Spleen (tissue), 11 donors: ENCODE results near the gene OMG. TPM values are rescaled to one million over a fixed set of nuclear protein-coding genes. Genes with fewer than 3 reads are reported as not detected.

ENCODE experiments used
- DNase-seq: peaks from one replicate; pipeline ENCODE4 v3.0.0-alpha.2; 2020
- H3K27ac ChIP-seq, 8 donors: fragments of 200-600 bp; sonication (generic) in 7 of 8; 1 replicate in 4 of 8; 2 replicates in 4 of 8; pipeline versions ENCODE4 v1.5.0 to v1.8.0; 2016 to 2021; ENCODE audit warnings: inconsistent platforms in 4 of 8, mild to moderate bottlenecking in 4 of 8, moderate library complexity in 1 of 8
- H3K27me3 ChIP-seq, 7 donors: fragments of 200-600 bp; sonication (generic) in 6 of 7; replicated peaks in 1 of 7; 1 replicate in 4 of 7; 2 replicates in 3 of 7; pipeline versions ENCODE4 v1.5.0 to v1.8.0; 2016 to 2021; ENCODE audit warnings: inconsistent platforms in 3 of 7, mild to moderate bottlenecking in 1 of 7
- H3K36me3 ChIP-seq, 6 donors: fragments of 200-600 bp; sonication (generic) in 5 of 6; 1 replicate in 4 of 6; 2 replicates in 2 of 6; pipeline versions ENCODE4 v1.5.0 to v1.8.0; 2016 to 2021; ENCODE audit warnings: inconsistent platforms in 2 of 6
- H3K4me1 ChIP-seq, 6 donors: fragments of 200-600 bp; sonication (generic) in 5 of 6; 1 replicate in 3 of 6; 2 replicates in 3 of 6; pipeline versions ENCODE4 v1.5.0 to v1.8.0; 2016 to 2021; ENCODE audit warnings: inconsistent platforms in 3 of 6
- H3K4me3 ChIP-seq, 8 donors: fragments of 200-600 bp; sonication (generic) in 7 of 8; 1 replicate in 4 of 8; 2 replicates in 4 of 8; pipeline versions ENCODE4 v1.5.0 to v1.8.0; 2016 to 2021; ENCODE audit warnings: inconsistent platforms in 4 of 8, mild to moderate bottlenecking in 4 of 8, moderate library complexity in 2 of 8
- H3K9me3 ChIP-seq, 8 donors: fragments of 200-600 bp; sonication (generic) in 7 of 8; 1 replicate in 4 of 8; 2 replicates in 4 of 8; pipeline versions ENCODE4 v1.5.0 to v1.8.0; 2016 to 2021; ENCODE audit warnings: inconsistent platforms in 4 of 8
- CTCF ChIP-seq, 11 experiments: fragments of 200-600 bp in 7 of 11; fragments of 450-650 bp in 4 of 11; sonication (generic) in 4 of 11; IDR thresholded peaks in 8 of 11; conservative IDR thresholded peaks in 3 of 11; 1 replicate in 7 of 11; 2 replicates in 4 of 11; pipeline versions ENCODE4 v1.4.0 to v1.8.0; 2016 to 2021; ENCODE audit warnings: antibody characterized with exemption in 11 of 11, inconsistent platforms in 4 of 11, mild to moderate bottlenecking in 1 of 11
- POLR2A ChIP-seq, 3 donors: fragments of 450-650 bp; IDR thresholded peaks; one replicate each; pipeline ENCODE4 v1.5.1; 2017; ENCODE audit warnings: antibody characterized with exemption in 3 of 3, mild to moderate bottlenecking in 1 of 3
- POLR2AphosphoS5 ChIP-seq, 3 donors: sonication (generic); formaldehyde crosslinking; IDR thresholded peaks; one replicate each; pipeline ENCODE4 v1.5.1; 2017; ENCODE audit warnings: antibody characterized with exemption in 3 of 3
- WGBS, 5 donors: extraction: QIAGEN DNeasy Blood & Tissue Kit in 3 of 5; methylation state at CpG; one replicate each; pipeline versions ENCODE4 v1.1.5 to v1.1.7; 2013 to 2018; 5-methylcytosine and 5-hydroxymethylcytosine counted together
- intact Hi-C: fragments of 100-400 bp; cut with DNase I; formaldehyde crosslinking; loops from one replicate; pipeline ENCODE4 v1.15.0; 2023; ENCODE audit warnings: low total_unique reads
- polyA plus RNA-seq, 3 donors: library from polyadenylated mRNA; stranded (reverse); fragments of 200-250 nt; gene quantifications; one replicate each; pipeline ENCODE4 v1.2.1, GENCODE V29; 2013
- total RNA-seq, 7 donors: library from RNA; depleted of rRNA in 3 of 7; stranded (reverse); fragments of >200 nt in 3 of 7; fragmentation: NEBNext Ultra II Directional in 4 of 7; extraction: Animal tissue kit (Norgen Biotek cat#: 25700) in 4 of 7; gene quantifications; one replicate each; pipeline versions ENCODE4 v1.1.0 to v1.2.1, GENCODE V29; 2016 to 2021
- donor health status: healthy with polysubstance abuse.
- donor health status: DM: no; HTN: no; CAD: no; lungs with moderate emphysema.
- donor health status: DM: no; HTN: no; CAD: no.
- donor health status: Bipolar disorder and iron deficiency.
- donor health status: healthy.
- donor health status: DM: no; HTN: no; CAD: no.
- donor health status: DM: yes; HTN: yes; CAD: no.

Gene OMG
- total and polyA plus RNA-seq, 10 donors: 0.41 to 14.5 (median 4.0) TPM; not detected in 1

- no peak overlapping the region for H3K27ac ChIP-seq
- intact Hi-C loops: no loop called here
- H3K36me3 ChIP-seq: peaks cover 0 to 14% (median 0%) of the 10 kb centered on the region in 6 donors
- no peaks in the 10 kb centered on the region for H3K9me3 ChIP-seq
- H3K4me1 ChIP-seq: peaks cover 0 to 34% (median 19%) of the 10 kb centered on the region in 6 donors
- no peaks in the 10 kb centered on the region for H3K27me3 ChIP-seq
- TF ChIP-seq POLR2A (IDR thresholded peaks at IDR 0.05) (no peak), POLR2AphosphoS5 (IDR thresholded peaks at IDR 0.05) (no peak), CTCF (IDR thresholded peaks at IDR 0.05 in 8 of 11, conservative IDR thresholded peaks at IDR 0.05 in 3 of 11) (no peak)
- H3K4me3 ChIP-seq: no peak overlapping the region
- DNase-seq: no peak
These were observed 45.1 kb downstream of the OMG start for GRCh38 chr17:31251970-31252328.

GRCh38 chr17:31251105-31251969 is 45.7 kb downstream of the OMG start:
- Histone ChIP-seq H3K27me3 (no peaks in the 10 kb centered on the region), H3K4me1 (peaks cover 0 to 28% (median 16%) of the 10 kb centered on the region in 6 donors), H3K36me3 (peaks cover 0 to 18% (median 0%) of the 10 kb centered on the region in 6 donors), H3K9me3 (no peaks in the 10 kb centered on the region), H3K27ac (peak overlapping the region in 2 of 8 donors; percentile 23 to 26), H3K4me3 (no peak overlapping the region)
- WGBS, 5 donors: 85 to 94% (median 89%) methylated on average over 1 of the region's 1 CpG
- intact Hi-C loops: no loop called here
- TF ChIP-seq POLR2AphosphoS5 (IDR thresholded peaks at IDR 0.05) (no peak), CTCF (IDR thresholded peaks at IDR 0.05 in 8 of 11, conservative IDR thresholded peaks at IDR 0.05 in 3 of 11) (no peak), POLR2A (IDR thresholded peaks at IDR 0.05) (no peak)
- DNase-seq: no peak

GRCh38 chr17:31250229-31250628 is 46.8 kb downstream of the OMG start:
- intact Hi-C loops: no loop called here
- peaks cover 0 to 29% (median 3%) of the 10 kb centered on the region in 6 donors for H3K36me3 ChIP-seq
- H3K27me3 ChIP-seq: no peaks in the 10 kb centered on the region
- peaks cover 0 to 28% (median 16%) of the 10 kb centered on the region in 6 donors for H3K4me1 ChIP-seq
- no peak overlapping the region for H3K4me3 ChIP-seq
- H3K27ac ChIP-seq: peak overlapping the region in 4 of 8 donors; percentile 12 to 44 (median 24)
- TF ChIP-seq POLR2A (IDR thresholded peaks at IDR 0.05): no peak
- TF ChIP-seq POLR2AphosphoS5 (IDR thresholded peaks at IDR 0.05): no peak
- TF ChIP-seq CTCF (IDR thresholded peaks at IDR 0.05 in 8 of 11, conservative IDR thresholded peaks at IDR 0.05 in 3 of 11): no peak
- H3K9me3 ChIP-seq: no peaks in the 10 kb centered on the region
- DNase-seq: no peak
- 62 to 88% (median 79%) methylated on average over 1 of the region's 1 CpG for WGBS, 5 donors

- peak overlapping the region in 2 of 8 donors; percentile 12 to 26 for H3K27ac ChIP-seq
- 84 to 89% (median 86%) methylated on average over 4 of the region's 4 CpGs for WGBS, 5 donors
- TF ChIP-seq POLR2AphosphoS5 (IDR thresholded peaks at IDR 0.05): no peak
- no peak for TF ChIP-seq POLR2A (IDR thresholded peaks at IDR 0.05)
- TF ChIP-seq CTCF (IDR thresholded peaks at IDR 0.05 in 8 of 11, conservative IDR thresholded peaks at IDR 0.05 in 3 of 11): no peak
These were observed 47.3 kb downstream of the OMG start for GRCh38 chr17:31249835-31250141.

More at GRCh38 chr17:31249835-31250141, 47.3 kb downstream of the OMG start:
- intact Hi-C loops: loop anchor here (10.0 kb wide), 1 partner anchor 55 kb away; no protein-coding TSS in a partner anchor
- H3K4me1 ChIP-seq: peaks cover 0 to 28% (median 16%) of the 10 kb centered on the region in 6 donors
- no peaks in the 10 kb centered on the region for H3K9me3 ChIP-seq
- no peak overlapping the region for H3K4me3 ChIP-seq
- peaks cover 0 to 33% (median 4%) of the 10 kb centered on the region in 6 donors for H3K36me3 ChIP-seq
- H3K27me3 ChIP-seq: no peaks in the 10 kb centered on the region
- no peak for DNase-seq
